ENCODE data around the gene ARFIP1. TPM values are rescaled to one million over a fixed set of nuclear protein-coding genes. Genes with fewer than 3 reads are reported as not detected.

ARFIP1 gene
- total and polyA plus RNA-seq, 2 of the 8 experiments (the other 6 are each of a cell fraction or from before 2014, with no cell fraction given), result 13.5 to 38.0 TPM

GRCh38 chr4:152735906-152736305 lies 43.8 kb upstream of the ARFIP1 start (continued):
- TF ChIP-seq ASH2L (IDR thresholded peaks at IDR 0.05; ENCODE audit: low read length) (no peak), CTCF (IDR thresholded peaks at IDR 0.05; ENCODE audit: control extremely low read depth in 1 of 3, insufficient read depth in 1 of 3, low read depth in 1 of 3, low read length in 3 of 3) (no peak), CBX8 (IDR thresholded peaks at IDR 0.05; ENCODE audit: borderline replicate concordance, low read depth, low read length) (no peak), RAD21 (IDR thresholded peaks at IDR 0.05 in 1 of 2, conservative IDR thresholded peaks at IDR 0.05 in 1 of 2; ENCODE audit: low read depth in 2 of 2, low read length in 2 of 2) (no peak)
- TF ChIP-seq, protein P1, sequence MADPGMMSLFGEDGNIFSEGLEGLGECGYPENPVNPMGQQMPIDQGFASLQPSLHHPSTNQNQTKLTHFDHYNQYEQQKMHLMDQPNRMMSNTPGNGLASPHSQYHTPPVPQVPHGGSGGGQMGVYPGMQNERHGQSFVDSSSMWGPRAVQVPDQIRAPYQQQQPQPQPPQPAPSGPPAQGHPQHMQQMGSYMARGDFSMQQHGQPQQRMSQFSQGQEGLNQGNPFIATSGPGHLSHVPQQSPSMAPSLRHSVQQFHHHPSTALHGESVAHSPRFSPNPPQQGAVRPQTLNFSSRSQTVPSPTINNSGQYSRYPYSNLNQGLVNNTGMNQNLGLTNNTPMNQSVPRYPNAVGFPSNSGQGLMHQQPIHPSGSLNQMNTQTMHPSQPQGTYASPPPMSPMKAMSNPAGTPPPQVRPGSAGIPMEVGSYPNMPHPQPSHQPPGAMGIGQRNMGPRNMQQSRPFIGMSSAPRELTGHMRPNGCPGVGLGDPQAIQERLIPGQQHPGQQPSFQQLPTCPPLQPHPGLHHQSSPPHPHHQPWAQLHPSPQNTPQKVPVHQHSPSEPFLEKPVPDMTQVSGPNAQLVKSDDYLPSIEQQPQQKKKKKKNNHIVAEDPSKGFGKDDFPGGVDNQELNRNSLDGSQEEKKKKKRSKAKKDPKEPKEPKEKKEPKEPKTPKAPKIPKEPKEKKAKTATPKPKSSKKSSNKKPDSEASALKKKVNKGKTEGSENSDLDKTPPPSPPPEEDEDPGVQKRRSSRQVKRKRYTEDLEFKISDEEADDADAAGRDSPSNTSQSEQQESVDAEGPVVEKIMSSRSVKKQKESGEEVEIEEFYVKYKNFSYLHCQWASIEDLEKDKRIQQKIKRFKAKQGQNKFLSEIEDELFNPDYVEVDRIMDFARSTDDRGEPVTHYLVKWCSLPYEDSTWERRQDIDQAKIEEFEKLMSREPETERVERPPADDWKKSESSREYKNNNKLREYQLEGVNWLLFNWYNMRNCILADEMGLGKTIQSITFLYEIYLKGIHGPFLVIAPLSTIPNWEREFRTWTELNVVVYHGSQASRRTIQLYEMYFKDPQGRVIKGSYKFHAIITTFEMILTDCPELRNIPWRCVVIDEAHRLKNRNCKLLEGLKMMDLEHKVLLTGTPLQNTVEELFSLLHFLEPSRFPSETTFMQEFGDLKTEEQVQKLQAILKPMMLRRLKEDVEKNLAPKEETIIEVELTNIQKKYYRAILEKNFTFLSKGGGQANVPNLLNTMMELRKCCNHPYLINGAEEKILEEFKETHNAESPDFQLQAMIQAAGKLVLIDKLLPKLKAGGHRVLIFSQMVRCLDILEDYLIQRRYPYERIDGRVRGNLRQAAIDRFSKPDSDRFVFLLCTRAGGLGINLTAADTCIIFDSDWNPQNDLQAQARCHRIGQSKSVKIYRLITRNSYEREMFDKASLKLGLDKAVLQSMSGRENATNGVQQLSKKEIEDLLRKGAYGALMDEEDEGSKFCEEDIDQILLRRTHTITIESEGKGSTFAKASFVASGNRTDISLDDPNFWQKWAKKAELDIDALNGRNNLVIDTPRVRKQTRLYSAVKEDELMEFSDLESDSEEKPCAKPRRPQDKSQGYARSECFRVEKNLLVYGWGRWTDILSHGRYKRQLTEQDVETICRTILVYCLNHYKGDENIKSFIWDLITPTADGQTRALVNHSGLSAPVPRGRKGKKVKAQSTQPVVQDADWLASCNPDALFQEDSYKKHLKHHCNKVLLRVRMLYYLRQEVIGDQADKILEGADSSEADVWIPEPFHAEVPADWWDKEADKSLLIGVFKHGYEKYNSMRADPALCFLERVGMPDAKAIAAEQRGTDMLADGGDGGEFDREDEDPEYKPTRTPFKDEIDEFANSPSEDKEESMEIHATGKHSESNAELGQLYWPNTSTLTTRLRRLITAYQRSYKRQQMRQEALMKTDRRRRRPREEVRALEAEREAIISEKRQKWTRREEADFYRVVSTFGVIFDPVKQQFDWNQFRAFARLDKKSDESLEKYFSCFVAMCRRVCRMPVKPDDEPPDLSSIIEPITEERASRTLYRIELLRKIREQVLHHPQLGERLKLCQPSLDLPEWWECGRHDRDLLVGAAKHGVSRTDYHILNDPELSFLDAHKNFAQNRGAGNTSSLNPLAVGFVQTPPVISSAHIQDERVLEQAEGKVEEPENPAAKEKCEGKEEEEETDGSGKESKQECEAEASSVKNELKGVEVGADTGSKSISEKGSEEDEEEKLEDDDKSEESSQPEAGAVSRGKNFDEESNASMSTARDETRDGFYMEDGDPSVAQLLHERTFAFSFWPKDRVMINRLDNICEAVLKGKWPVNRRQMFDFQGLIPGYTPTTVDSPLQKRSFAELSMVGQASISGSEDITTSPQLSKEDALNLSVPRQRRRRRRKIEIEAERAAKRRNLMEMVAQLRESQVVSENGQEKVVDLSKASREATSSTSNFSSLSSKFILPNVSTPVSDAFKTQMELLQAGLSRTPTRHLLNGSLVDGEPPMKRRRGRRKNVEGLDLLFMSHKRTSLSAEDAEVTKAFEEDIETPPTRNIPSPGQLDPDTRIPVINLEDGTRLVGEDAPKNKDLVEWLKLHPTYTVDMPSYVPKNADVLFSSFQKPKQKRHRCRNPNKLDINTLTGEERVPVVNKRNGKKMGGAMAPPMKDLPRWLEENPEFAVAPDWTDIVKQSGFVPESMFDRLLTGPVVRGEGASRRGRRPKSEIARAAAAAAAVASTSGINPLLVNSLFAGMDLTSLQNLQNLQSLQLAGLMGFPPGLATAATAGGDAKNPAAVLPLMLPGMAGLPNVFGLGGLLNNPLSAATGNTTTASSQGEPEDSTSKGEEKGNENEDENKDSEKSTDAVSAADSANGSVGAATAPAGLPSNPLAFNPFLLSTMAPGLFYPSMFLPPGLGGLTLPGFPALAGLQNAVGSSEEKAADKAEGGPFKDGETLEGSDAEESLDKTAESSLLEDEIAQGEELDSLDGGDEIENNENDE (IDR thresholded peaks at IDR 0.05; ENCODE audit: insufficient replicate concordance, low read length), result no peak
